SH-SY5Y (cell line): Measurements from ENCODE around the gene DOCK4.

Source experiments
- GATA2 ChIP-seq: IDR thresholded peaks from 2 replicates; pipeline ENCODE4 v1.6.1; 2011; ENCODE audit warnings: mild to moderate bottlenecking, low read depth, low read length
- GATA3 ChIP-seq: IDR thresholded peaks from 2 replicates; pipeline ENCODE4 v1.6.1; 2011; ENCODE audit warnings: low read depth, mild to moderate bottlenecking, low read length, moderate library complexity

The DOCK4 gene

DNA sequence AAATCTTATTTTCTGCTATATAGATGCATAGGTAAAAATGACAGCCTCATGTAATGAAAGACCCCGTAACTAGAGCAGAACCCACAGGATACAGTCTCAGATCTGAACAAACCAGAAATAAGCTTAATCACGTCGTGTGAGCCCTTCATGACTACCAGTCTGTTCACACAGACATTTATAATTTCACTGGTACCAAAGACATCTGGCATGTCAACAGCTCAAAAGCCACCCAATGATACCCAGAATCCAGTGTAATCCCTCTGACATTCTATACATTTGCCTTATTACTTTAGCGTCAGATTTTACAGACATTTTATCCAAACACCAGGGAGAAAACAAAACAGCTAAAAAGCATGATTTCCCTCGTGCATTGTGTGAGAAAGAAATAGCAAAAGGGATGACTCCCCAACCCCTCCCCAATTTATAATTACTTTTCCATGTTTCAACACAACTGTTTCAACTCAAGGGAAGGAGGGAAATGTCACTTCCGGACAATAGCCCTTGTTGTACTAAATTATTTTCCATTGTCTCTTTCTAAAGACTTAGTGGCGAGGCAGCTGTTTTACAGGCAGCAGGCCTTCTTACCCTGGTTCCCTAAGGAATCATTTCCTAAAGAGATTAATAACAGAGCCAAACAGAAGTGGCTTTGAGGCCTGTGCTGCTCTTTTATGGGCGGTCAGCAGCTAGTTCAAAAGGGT, 33.2 kb downstream of the DOCK4 start:
- no peak for TF ChIP-seq GATA2
- no peak for TF ChIP-seq GATA3

GRCh38 chr7:112171673-112172072, 34.5 kb downstream of the DOCK4 start:
- TF ChIP-seq GATA3 (no peak), GATA2 (no peak)

DNA sequence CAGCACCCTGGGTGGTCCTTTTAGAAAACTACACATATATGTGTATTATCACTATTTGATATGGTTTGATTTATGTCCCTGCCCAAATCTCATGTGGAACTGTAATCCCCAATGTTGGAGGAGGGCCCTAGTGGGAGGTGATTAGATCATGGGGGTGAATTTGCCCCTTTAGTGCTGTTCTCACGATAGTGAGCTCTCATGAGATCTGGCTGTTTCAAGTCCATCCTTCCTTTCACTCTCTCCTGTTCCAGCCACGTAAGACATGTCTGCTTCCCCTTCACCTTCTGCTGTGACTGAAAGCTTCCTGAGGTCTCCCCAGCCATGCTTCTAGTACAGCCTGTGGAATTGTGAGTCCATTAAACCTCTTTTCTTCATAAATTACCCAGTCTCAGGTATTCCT, 37.3 kb downstream of the DOCK4 start:
- TF ChIP-seq GATA3, result no peak
- TF ChIP-seq GATA2, result no peak

DNA sequence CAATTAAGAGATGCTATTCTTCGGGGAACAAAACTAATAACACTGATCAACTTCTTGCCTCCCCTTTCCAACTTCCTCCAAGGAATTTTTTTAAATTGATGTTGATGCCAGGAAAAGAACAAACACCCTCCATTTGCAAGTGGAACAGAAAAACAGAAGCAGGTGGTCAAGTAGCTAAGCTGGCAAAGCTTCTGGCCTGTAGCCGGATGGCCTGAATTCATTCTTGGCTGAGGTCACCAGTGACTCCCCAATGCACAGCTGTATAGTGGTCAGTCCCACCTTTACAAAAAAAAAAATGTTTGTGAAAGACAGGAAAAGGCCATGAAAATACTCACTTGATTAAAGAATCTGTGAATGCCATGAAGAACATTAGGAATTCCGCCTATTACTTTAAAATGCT, 39.1 kb downstream of the DOCK4 start:
- TF ChIP-seq GATA3, result no peak
- no peak for TF ChIP-seq GATA2

DNA sequence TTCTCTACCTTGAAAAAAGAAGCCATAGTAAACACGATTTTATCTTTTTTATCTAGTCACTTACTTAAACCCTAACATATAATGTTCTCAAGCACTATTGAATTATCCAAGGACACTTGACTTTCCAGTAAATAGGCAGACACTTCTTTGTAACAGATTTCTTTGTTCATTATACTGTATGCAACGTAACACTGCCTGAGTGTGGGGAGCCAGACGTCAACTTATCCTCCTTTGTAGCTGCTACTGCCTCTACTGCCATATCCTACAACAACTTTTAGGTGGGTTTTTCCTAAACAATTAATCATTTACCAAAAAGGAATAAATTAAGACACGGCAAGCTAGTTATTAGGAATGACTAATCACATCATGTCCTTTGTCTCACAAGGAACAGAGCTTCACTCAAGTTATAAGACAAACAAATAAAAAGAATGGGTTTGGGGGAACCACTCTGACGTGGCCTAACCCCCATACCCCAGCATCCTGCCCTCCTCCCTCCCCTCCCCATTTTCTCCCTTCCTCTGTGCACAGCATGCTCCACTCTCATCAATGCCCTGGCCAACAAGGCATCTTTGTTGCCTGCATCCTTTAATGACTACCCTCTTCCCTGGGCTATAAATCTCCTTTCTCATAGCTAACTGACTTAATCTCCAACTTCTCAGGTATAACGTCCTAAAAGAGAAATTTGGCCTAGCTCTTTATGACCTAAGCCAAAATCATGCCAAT, 43.3 kb downstream of the DOCK4 start:
- TF ChIP-seq GATA2 (no peak), GATA3 (no peak)

GRCh38 chr7:112162142-112162766, 43.9 kb downstream of the DOCK4 start:
- TF ChIP-seq GATA3 (no peak), GATA2 (no peak)

GRCh38 chr7:112161253-112162141, 44.7 kb downstream of the DOCK4 start:
- TF ChIP-seq GATA3 (no peak), GATA2 (no peak)

- TF ChIP-seq GATA2 (no peak), GATA3 (no peak)
These were observed 45.4 kb downstream of the DOCK4 start for GRCh38 chr7:112160771-112161150.

GRCh38 chr7:112160130-112160770, 45.9 kb downstream of the DOCK4 start:
- TF ChIP-seq GATA2 (peak; percentile 52), GATA3 (peak; percentile 64)

DNA sequence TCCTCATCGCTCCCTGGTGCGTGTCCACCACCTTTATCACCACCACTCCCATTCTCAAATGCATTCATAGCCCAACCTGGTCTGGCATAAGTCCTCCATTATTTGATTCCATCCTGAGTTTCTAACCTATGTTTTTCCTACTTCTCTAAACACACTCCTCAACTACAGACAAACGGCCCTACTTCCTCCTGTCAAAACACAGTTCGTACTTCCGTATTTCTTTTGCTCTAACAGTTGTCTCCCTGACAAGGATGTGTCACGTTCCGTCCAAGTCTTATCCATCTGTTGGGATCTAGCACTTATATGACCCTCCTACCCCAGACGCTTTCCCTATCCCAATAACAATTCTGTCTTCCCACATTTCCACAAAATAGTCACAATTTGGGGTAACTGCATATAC, 46.8 kb downstream of the DOCK4 start:
- TF ChIP-seq GATA3 (no peak), GATA2 (no peak)

GRCh38 chr7:112157072-112157471, 49.1 kb downstream of the DOCK4 start:
- TF ChIP-seq GATA3 (no peak), GATA2 (no peak)

DNA sequence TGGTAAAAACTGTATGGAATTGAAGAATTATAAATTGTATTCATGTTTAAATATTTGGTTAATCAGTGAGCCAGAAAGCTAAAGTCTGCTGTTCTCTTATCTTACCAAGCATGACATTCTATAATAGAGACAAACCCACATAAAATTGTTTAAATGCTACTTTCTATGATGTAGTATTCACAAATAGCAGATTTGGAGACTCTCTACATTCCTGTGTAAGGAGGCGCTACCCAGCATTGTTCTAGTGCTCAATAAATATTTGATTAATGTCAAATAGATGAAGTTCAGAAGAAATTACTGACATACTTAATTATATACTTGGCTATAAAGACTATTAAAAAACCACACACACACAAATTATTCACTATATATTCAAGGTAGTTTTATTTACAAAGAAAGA, 49.8 kb downstream of the DOCK4 start:
- no peak for TF ChIP-seq GATA2
- no peak for TF ChIP-seq GATA3

DNA sequence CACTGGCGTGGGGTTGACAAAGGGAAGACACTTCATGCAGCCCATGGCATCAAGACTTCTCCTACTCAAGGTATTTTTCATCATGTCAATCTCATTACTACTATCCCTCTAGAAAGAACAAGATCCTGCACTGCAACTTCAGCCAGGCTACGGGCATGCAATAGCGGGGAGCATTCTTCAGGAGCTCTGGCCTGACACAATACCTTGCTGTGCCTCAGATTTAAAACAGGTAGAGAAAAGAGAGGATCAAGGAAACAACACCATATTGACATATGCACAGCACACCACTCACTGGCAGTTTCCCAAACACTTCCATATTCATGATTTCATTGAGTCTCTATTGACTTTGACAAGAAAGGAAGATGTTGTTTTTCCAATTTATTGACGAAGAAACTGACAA, 51.5 kb downstream of the DOCK4 start:
- no peak for TF ChIP-seq GATA3
- no peak for TF ChIP-seq GATA2
